GM18951 (cell line): ENCODE measurements around the gene ADAMTS9.

ENCODE experiments used
- POLR2A ChIP-seq: IDR thresholded peaks from 4 replicates; pipeline ENCODE4 v1.6.1; 2011; ENCODE audit warnings: mild to moderate bottlenecking; ENCODE audit not compliant: insufficient read length, insufficient read depth; ENCODE audit errors: extremely low read depth
- in situ Hi-C: fragments of 300-500 bp; cut with MboI; formaldehyde crosslinking; loops from one replicate; pipeline ENCODE4 v1.12.0; 2022; ENCODE audit warnings: low sequenced_read_pairs, mixed read lengths, inconsistent platforms; ENCODE audit not compliant: unreplicated experiment

The ADAMTS9 gene

GRCh38 chr3:64533617-64534317 lies 154.0 kb downstream of the ADAMTS9 start:
- in situ Hi-C loops, result loop anchor here (25.0 kb wide), 2 partner anchors 1129 to 1204 kb away; no protein-coding TSS in a partner anchor
- TF ChIP-seq POLR2A, result no peak

DNA sequence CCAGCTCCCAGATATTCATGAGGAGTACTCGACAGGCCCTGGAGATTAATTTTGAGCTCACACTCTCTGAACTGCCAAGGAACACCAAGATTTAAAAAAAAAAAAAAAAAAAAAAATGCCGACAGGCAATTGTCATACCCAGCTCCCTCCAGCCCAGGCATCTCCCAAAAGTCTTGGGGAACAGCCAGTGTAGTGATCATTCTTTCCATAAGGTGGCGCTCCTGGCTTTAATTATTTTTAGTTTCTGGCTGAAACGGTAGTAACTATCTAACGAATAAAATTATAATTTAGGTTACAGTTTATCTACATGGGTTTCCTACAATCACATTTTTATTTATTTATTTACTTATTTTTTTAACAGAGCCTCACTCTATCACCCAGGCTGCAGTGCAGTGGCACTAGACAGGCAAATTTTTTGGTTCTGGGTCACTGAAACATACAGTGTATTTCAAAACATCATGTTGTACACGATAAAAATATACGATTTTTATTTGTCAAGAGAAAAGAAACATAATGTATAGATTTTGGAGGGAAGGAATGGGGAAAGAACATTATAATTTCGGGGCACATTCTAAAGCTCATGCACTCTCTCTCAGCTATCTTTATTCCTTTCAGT lies 157.3 kb downstream of the ADAMTS9 start:
- TF ChIP-seq POLR2A, result no peak
- in situ Hi-C loops, result loop anchor here (25.0 kb wide), 2 partner anchors 1132 to 1207 kb away; no protein-coding TSS in a partner anchor

DNA sequence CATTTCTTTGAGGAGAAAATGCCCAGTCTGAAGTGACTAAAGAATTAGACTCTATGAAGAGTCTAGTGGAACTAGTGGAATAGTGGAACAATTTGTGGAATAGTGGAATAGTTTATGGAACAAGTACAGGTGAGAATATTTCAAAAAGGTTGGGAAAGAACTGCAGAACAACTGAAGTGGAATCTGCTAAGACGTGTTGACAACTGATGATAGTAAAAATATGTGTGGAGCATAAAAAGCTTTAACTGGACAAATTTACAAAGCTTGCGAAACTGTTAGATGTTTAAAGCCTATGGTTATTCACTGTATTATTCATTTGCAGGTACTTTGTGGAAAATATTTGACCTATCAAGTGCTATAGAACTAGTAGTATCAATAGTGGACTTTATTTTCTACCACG lies 164.5 kb downstream of the ADAMTS9 start:
- TF ChIP-seq POLR2A, result no peak
- in situ Hi-C loops, result no loop called here

DNA sequence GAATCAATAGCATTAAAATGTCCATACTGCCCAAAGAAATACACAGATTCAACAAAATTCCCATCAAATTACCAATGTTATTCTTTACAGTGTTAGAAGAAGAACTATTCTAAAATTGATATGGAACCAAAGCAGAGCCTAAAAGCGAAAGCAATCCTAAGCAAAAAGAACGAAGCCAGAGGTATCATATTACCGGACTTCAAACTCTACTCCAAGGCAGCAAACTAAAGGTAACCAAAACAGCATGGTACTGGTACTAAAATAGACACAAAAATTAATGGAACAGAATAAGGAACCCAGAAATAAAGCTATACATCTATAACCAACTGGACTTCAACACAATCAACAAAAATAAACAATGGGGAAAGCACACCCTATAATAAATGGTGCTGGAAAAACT lies 167.5 kb downstream of the ADAMTS9 start:
- no peak for TF ChIP-seq POLR2A
- in situ Hi-C loops, result no loop called here

DNA sequence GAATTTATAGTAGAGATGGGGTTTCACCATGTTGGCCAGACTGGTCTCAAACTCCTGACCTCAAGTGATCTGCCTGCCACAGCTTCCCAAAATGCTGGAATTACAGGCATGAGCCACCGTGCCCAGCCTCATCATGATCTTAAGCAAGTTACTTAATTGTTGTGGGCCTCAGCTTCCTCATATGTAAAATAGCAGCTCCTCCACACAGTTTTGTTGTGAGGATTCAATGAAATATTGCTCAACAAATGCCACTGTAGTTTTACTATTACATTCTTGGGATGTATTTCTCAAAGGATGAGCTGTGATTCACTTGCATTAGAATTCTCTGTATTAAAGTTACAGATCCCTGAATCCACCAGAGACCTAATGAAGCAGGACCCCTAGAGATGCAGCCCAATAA lies 168.8 kb downstream of the ADAMTS9 start:
- in situ Hi-C loops, result no loop called here
- TF ChIP-seq POLR2A, result no peak

DNA sequence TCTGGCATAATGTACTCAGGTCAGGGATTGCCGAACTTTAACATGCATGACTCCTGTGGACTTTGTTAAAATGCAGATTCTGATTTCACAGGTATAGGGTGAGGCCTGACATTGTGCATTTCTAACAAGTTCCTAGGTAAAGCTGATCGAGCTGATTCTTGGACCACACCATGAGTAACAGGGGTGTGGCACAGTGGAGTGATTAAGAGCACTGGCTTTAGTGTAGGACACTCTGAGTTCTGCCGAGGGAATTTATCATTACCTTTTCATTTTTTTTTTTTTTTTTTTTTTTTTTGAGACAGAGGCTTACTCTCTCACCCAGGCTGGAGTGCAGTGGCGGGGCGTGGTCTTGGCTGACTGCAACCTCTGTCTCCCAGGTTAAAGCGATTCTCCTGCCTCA lies 169.3 kb downstream of the ADAMTS9 start:
- in situ Hi-C loops, result no loop called here
- TF ChIP-seq POLR2A, result no peak

DNA sequence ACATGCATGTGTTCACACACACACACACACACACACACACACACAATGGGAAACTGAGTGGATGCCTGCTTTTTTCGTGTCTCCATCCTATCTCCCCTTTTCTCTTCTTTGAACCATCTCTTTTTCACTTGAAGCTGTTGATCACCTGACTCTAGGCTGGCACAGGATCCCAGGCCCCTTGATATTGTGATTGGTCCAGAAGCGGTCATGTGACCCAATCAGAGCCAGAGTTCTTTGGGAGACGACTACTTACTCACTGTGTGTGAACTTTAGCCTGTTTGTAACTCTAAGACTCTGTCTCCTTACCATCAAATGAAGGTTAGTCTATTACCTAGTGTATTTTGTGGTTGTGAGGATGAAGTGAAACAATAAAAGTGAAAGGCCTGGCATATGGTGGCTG lies 172.9 kb downstream of the ADAMTS9 start:
- TF ChIP-seq POLR2A, result no peak
- in situ Hi-C loops, result no loop called here

DNA sequence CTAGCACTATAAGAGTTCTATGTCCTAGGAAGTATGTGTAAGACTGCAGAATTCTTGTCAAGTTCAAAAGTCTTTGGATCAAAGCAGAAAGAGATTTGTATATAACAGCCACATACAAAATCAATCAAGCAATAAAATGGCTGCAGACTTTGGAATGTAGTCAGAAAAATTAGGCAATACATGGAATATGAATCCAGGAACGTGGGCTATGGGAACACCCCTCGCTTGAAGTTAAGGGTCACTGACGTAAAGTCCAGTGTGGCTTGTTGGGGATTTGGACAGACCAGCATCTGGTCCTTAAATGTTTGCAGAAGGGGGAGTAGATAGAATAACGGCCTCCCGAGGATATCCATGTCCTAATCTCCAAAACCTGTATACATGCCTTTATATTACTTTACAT lies 178.6 kb downstream of the ADAMTS9 start:
- TF ChIP-seq POLR2A, result no peak
- in situ Hi-C loops, result no loop called here

- TF ChIP-seq POLR2A, result no peak
- in situ Hi-C loops, result no loop called here
Measured at GRCh38 chr3:64508140-64508539, 179.7 kb downstream of the ADAMTS9 start.

DNA sequence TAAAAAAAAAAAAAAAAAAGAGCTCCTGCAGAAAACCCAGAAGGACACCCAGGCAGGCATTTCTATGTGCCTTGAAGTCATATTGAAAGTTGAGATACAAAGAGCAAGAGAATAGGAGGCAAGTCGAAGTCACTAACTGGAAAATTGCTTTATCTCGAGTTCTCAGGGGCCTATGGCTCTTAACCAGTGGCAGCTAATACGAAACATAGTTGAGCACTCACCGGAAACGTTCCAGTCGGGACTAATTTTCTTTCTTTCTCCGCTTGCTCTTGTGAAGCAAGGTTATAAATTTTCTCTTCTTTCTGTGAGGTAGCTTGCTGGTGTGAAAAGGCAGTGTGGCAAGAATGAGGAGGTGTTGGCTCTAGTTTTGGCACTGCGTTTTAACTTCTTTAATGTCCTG lies 181.5 kb downstream of the ADAMTS9 start:
- TF ChIP-seq POLR2A, result no peak
- in situ Hi-C loops, result no loop called here

DNA sequence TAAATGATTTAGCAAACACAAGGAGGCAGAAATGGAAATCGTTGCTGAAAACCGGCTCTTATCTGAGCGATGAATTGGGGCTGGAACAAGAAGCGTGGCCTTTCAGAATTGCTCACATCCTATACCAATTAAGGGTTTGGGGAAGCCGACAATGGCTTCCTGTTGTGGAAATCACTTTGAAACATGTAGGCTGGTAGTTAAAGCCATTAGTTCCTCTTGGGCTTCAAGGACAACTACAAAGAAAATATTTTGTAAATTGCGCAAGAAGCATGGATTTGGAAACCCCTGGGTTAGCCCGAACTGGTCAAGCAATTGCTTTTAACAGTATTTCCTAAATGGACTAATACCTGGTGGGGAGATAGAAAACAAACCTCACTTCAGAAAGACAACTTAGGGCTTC lies 182.4 kb downstream of the ADAMTS9 start:
- no peak for TF ChIP-seq POLR2A
- in situ Hi-C loops, result no loop called here

DNA sequence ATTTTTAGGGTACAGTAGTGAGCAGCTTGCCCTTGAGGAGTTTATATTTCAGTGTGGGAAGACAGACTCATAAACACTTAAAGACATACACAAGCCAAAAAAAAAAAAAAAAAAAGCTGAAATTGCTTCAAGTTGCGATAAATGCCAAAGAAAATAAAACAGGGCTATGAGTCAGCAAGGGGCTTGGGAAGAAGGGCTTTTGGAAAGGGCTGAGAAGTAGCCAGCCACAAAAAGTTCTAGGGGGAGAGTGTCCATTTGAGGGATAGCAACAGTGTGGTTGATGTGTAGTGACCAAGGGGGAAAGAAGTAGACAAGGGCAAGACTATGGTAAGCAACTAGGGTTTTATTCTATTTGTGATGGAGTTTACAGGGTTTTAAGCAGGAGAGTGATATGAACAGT lies 185.5 kb downstream of the ADAMTS9 start:
- in situ Hi-C loops, result no loop called here
- no peak for TF ChIP-seq POLR2A

GRCh38 chr3:64501298-64501906 lies 186.4 kb downstream of the ADAMTS9 start:
- in situ Hi-C loops, result no loop called here

More at GRCh38 chr3:64501298-64501906, 186.4 kb downstream of the ADAMTS9 start:
- TF ChIP-seq POLR2A, result no peak
